GM20431 (cell line): ENCODE results near the gene SULT1A1.
"Not testable (repeated sequence)": the region's sequence is repeated elsewhere in the genome, so short reads cannot be mapped to it uniquely, and the experiment has no call there.

Source experiments
- in situ Hi-C: fragments of 300-500 bp; cut with MseI, MboI; formaldehyde crosslinking; loops from one replicate; pipeline ENCODE4 v1.15.0; 2020; ENCODE audit warnings: low sequenced_read_pairs; ENCODE audit not compliant: unreplicated experiment

SULT1A1 gene

GRCh38 chr16:28609631-28610594 is at the start of gene SULT1A1:
SULT1A1 (minus strand) TSS chr16:28610044; CDS start chr16:28608855, 1,189 bp downstream.
- in situ Hi-C loops, result no loop called here

GRCh38 chr16:28639959-28640358 is 30.1 kb upstream of the SULT1A1 start:
- in situ Hi-C loops, result not testable (repeated sequence)

DNA sequence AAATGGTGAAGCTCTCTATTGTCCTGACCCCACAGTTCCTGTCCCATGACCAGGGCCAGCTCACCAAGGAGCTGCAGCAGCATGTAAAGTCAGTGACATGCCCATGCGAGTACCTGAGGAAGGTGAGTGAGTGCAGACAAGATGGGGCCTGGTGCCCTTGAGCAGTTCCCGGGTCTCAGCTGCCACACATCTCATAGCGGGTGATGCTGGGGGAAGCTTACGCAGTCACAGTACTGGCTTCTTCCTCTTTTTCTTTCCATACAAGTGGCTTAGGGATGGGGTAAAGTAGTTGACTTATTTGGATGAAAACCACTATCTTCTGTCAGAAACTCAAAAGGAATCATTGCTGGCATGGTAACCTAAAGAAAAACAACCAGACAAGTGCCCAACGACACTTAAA is 28.5 kb upstream of the SULT1A1 start:
- in situ Hi-C loops, result not testable (repeated sequence)

GRCh38 chr16:28637765-28638164 is 27.9 kb upstream of the SULT1A1 start, which contains the start of gene NPIPB8:
NPIPB8 (plus strand) TSS chr16:28638065; CDS start chr16:28638361, 296 bp downstream.
- in situ Hi-C loops, result not testable (repeated sequence)

- in situ Hi-C loops, result not testable (repeated sequence)
Observed at GRCh38 chr16:28636093-28636823, 26.4 kb upstream of the SULT1A1 start.

- in situ Hi-C loops, result not testable (repeated sequence)
Observed at GRCh38 chr16:28630905-28631304, 21.1 kb upstream of the SULT1A1 start.

GRCh38 chr16:28623172-28623711 is 13.4 kb upstream of the SULT1A1 start:
- in situ Hi-C loops, result no loop called here

DNA sequence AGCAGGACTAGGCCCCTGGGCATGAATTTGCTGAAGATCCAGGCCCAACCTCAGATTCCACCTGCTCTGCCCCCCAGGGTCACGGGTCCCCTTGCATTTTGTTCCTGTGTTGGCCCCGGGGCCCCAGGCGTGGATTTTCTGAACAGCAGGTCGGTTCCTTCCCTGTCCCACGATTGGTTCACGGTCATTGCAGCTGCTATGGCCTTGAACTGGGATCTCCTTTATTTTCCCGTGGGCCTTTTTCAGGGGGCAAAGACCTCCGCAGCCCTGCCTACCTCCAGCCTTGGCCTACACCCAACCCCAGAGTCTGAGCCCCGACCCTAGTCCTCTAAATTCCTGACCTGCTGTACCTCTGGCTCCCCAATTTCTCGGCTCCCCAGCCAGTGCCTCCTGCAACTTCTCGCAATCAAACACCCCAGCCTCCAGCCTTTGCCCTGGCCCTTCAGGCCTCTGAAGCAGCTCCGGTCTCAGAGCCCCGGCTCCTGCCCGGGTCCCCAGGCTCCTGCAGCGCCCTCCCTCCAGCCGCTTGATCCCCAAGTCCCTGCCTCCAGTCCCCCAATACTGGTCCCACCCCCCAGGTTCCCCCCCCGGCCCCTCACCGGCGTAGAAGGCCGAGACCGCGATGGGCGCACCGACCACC is 12.8 kb upstream of the SULT1A1 start:
- in situ Hi-C loops, result not testable (repeated sequence)

DNA sequence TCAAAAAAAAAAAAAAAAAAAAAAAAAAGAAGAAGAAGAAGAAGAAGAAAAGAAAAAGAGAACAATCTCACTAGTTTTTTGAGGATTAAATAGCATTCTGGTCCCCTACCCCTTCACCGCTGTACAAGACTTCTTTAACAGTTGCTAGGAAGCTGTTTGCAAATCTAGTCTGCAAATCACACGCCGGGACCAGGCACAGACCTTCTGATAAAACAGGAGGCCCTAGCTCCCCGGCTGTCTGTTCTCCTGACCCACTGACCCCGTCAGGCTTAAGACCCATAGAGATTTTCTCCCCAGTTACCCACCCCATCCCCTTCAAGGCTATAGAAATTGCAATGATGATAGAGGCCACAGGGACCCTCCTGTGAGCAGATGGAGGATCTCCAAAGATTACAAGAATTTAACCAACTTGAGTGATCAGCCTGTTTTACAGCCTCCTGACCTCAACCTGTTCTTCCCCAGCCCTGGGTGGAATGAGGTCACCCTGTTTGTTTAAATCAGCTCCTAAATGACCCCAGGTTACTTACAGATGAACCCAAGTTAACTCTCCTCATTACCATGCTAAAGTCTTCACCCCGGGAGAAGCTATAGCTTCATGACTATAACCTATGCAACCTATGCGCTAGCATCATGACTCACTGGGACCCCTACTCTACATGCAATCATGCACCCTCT is 11.8 kb upstream of the SULT1A1 start:
- in situ Hi-C loops, result no loop called here

DNA sequence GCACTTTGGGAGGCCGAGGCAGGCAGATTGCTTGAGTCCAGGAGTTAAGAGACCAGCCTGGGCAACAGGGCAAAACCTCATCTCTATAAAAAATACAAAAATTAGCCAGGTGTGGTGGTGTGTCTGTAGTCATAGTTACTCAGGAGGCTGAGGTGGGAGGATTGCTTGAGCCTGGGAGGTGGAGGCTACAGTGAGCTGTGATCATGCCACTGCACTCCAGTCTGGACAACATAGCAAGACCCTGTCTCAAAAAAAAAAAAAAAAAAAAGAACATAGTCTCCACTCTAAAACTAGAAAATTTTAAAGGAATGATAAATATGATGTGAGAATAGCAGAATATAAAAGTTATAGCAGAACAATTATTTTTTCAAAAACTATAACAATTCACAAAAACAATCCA is 10.5 kb upstream of the SULT1A1 start:
- in situ Hi-C loops, result not testable (repeated sequence)

DNA sequence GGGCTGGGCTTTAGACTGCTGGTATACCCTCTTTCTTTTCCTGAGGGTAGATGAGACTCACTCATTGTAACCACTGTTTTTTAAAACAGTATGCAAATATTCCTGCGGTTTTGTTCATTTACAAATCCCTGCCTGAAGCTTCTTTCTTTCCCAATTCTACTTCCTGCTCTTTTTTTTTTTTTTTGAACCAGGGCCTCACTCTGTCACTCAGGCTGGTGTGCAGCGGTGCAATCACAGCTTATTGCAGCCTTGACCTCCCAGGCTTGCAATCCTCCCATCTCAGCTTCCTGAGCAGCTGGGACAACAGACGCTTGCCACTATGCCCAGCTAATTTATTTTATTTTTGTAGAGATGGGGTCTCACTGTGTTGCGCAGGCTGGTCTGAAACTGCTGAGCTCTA is 8.0 kb upstream of the SULT1A1 start:
- in situ Hi-C loops, result no loop called here

- in situ Hi-C loops, result no loop called here
Observed at GRCh38 chr16:28616636-28617035, 6.8 kb upstream of the SULT1A1 start.

DNA sequence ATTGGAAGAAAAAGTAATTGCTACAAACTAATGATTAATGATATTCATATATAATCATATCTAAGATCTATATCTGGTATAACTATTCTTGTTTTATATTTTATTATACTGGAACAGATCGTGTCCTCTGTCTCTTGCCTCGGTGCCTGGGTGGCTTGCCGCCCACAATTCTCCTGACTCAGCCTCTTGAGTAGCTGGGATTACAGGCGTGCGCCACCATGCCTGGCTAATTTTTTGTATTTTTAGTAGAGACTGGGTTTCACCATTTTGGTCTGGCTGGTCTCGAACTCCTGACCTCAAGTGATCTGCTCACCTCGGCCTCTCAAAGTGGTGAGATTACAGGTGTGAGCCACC is 6.4 kb upstream of the SULT1A1 start:
- in situ Hi-C loops, result not testable (repeated sequence)

DNA sequence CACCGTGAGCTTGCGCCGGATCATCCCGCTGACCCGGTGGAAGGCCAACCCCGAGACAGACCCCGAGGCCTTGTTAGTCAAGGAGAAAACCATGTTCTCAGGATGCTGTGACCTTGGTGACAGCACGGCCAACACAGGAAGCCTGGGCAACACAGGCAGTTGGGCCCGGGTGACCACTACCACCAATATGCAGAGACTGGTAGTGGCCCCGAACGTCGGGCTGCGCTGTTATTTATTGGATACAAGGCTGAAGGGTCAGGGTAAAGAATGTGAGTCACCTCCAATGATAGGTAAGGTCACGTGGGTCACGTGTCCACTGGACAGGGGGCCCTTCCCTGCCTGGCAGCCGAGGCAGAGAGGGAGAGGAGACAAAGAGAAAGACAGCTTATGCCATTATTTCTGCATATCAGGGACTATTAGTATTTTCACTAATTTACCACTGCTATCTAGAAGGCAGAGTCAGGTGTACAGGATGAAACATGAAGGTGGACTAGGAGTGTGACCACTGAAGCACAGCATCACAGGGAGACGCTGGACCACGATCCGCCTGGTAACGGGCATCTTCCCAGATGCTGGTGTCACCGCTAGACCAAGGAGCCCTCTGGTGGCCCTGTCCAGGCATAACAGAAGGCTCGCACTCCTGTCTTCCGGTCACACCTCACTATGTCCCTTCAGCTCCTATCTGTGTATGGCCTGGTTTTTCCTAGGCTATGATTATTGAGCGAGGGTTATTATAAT is 5.8 kb upstream of the SULT1A1 start:
- in situ Hi-C loops, result not testable (repeated sequence)

DNA sequence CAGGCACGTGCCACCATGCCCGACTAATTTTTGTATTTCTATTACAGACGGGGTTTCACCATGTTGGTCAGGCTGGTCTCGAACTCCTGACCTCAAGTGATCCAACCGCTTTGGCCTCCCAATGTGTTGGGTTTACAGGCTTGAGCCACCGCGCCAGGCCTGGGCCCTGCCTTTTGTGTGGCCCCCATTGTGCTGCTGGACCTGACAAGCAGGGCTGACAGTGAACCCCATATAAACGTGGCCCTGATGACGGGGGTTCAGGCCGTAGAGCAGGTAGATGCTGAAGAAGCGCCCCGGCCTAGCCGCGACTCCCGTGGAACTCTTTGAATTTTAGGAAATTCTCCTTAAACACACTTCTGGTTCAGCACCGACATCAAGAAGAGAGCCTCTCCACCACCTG is 4.7 kb upstream of the SULT1A1 start:
- in situ Hi-C loops, result not testable (repeated sequence)

DNA sequence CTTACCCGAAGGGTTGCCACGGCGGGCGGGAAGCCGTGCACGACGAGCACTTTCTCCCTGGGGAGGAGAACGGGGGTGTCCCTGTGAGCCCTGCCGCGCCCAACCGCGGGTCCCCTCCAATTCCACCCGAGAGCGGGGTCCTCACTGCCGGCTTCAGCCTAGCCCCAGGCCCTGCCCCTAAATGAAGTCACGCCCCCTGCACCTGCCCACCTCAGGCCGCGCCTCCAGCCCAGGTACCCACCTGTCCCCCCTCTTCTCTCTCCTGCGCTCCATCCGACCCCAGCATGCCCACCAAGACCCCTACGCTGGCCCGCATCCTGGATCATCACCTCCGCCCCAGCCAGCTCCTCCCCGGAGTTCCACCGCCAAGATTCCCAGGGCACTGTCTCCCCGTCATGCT is 4.1 kb upstream of the SULT1A1 start:
- in situ Hi-C loops, result not testable (repeated sequence)

DNA sequence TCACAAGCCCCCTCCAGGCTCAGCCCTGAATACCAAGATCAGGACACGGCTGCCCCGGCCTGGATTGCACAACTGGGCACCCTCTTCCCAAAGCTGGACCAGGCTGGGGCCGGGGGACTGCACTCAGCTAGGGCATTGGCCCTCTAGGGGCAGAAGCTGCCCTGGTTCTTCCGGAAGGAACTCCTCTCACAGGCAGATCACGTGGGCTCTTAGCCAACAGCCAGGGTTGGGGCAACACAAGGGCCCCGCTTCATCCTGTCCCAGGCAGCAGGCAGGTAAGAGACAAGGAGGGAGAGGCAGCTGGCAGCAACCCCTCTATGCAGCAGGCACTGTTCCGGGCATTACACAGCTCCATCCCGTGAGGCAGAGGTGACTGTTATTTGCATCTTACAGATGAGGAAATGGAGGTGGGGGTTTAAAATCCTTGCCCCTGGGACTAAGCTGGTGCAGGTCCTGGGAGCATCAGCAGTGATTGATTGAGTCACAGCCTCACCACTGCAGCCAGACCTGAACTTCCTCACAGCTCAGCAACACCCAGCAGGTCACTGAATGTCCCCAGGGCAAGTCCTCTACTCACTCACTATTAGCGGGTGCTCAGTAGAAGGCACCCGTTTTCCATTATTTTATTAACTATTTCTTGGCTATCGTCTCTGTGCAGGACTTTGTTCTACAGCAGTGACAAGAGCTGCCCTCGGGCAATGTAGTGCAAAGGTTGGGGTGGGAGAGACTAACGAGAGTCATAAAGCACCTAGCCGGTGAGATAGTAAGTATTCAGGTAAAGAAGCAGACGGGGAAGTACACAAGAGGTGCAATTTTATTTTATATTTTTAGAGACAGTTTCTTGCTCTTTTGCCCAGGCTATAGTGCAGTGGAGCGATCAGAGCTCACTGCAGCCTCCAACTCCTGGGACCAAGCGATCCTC is 2.8 kb upstream of the SULT1A1 start:
- in situ Hi-C loops, result not testable (repeated sequence)

- in situ Hi-C loops, result no loop called here
Observed at GRCh38 chr16:28610595-28611191, 849 bp upstream of the SULT1A1 start.
